HepG2 (cell line): ENCODE measurements around the gene SRSF7.

Experiments
- AFF4 ChIP-seq: sonication (generic); formaldehyde crosslinking; IDR thresholded peaks from 2 replicates; pipeline ENCODE4 v1.4.0; 2020; ENCODE audit warnings: missing genetic modification reagents
- GTF2F1 ChIP-seq: fragments of 150-350 bp; IDR thresholded peaks from 2 replicates; pipeline ENCODE4 v1.6.1; 2014; ENCODE audit warnings: low read length
- POLR2A ChIP-seq, 2 experiments: IDR thresholded peaks; 2 replicates each; pipeline ENCODE4 v1.6.1; 2011; ENCODE audit warnings: low read depth in 2 of 2, low read length in 2 of 2, mild to moderate bottlenecking in 1 of 2, moderate library complexity in 1 of 2; ENCODE audit not compliant: insufficient read depth in 1 of 2
- TCF7 ChIP-seq: sonication (generic); IDR thresholded peaks from 2 replicates; pipeline ENCODE4 v1.6.1; 2016; ENCODE audit warnings: antibody characterized with exemption, low read depth
- TF ChIP-seq, protein P1 (sequence below): sonication (generic); formaldehyde crosslinking; IDR thresholded peaks from 2 replicates; pipeline ENCODE4 v1.4.0; 2020; ENCODE audit warnings: mild to moderate bottlenecking, missing genetic modification reagents

DNA sequence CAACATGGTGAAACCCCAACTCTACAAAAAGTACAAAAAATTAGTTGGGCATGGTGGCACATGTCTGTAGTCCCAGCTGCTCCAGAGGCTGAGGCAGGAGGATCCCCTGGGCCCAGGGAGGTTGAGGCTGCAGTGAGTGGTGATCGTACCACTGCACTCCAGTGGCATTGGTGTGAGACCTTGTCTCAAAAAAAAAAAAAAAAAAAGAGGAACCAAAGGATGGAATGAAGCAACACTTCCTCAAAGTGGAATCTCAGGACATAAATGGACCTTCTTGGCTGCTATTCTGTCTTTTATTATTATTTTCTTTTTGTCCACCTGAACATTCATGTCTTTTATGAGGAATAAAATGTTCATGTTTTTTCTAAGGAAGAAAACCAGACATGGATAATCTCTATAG lies 40.6 kb upstream of the SRSF7 start:
- TF ChIP-seq GTF2F1 = no peak
- TF ChIP-seq, protein P1, sequence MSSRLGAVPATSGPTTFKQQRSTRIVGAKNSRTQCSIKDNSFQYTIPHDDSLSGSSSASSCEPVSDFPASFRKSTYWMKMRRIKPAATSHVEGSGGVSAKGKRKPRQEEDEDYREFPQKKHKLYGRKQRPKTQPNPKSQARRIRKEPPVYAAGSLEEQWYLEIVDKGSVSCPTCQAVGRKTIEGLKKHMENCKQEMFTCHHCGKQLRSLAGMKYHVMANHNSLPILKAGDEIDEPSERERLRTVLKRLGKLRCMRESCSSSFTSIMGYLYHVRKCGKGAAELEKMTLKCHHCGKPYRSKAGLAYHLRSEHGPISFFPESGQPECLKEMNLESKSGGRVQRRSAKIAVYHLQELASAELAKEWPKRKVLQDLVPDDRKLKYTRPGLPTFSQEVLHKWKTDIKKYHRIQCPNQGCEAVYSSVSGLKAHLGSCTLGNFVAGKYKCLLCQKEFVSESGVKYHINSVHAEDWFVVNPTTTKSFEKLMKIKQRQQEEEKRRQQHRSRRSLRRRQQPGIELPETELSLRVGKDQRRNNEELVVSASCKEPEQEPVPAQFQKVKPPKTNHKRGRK (CRISPR knock-in tag) = no peak
- no peak for TF ChIP-seq TCF7
- no peak for TF ChIP-seq POLR2A (IDR thresholded peaks at IDR 0.05; ENCODE audit: insufficient read depth in 1 of 2, low read depth in 2 of 2, low read length in 2 of 2)
- no peak for TF ChIP-seq AFF4
